ENCODE measurements around the gene NOP16. TPM values are rescaled to one million over a fixed set of nuclear protein-coding genes. Genes with fewer than 3 reads are reported as not detected.

NOP16 gene
- total RNA-seq, 1 donor from 2014 or later: 21.7 TPM

DNA sequence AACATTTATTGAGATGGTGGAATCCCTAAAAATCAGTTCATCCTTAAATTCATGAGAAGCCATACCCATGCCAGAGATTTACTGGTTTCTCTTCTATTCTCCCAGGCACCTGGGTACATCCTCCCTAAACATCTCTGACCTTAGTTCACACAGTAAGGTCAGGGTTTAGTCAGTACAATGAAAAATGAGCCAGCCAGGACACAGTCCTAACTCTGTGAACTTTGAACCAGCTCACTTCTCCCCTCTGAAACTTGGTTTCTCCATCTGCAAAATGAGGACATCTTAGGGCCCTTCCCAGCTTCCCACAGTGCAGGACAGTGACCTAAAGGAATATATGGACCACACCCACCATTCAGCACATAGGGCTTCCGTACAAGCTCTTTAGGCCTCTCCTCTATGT lies 1.9 kb downstream of the NOP16 start:
- no peak for DNase-seq (ENCODE audit: low read depth, low spot score)

DNA sequence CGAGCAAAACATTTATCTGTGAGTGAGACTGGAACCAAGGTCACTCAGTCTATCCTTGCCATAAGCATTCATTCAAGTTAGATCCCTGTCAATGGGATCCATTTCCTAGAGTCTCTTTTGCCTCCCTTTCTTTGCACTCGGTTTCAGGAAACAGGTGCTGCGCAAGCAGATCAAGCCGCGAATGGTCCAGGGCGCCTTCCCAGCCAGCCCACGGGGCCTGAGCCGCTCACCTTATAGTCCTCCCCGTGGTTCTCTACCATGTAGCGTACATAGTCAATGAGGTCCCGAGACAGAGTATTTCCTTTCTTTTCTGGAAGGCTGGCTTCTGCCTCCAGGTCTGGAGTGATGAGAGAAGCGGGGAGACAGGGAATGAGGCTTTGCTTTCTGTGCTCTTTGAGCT lies 3.4 kb downstream of the NOP16 start:
- DNase-seq (ENCODE audit: low read depth, low spot score): no peak

DNA sequence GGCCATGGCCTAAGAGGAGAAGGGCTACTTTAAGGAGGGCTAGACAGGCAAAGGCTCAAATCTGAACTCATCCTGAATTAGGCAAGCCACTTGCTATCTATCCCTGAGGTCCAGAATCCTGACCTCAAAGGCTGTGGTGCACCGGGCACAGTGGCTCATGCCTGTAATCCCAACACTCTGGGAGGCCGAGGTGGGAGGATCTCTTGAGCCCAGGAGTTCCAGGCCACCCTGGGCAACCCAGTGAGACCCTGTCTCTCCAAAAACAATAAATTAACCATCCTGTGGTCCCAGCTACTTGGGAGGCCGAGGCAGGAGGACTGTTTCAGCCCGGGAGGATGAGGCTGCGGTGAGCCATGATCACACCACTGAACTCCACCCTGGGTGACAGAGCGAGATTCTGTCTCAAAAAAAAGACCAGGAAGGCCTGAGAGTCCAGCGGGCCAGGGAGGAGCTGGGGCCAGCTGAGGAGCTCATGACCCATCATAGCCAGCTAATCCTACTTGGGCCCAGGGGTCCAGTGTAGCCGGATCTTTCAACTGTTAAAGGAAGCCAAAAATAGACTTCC lies 4.0 kb downstream of the NOP16 start:
- DNase-seq (ENCODE audit: low read depth, low spot score): no peak

DNA sequence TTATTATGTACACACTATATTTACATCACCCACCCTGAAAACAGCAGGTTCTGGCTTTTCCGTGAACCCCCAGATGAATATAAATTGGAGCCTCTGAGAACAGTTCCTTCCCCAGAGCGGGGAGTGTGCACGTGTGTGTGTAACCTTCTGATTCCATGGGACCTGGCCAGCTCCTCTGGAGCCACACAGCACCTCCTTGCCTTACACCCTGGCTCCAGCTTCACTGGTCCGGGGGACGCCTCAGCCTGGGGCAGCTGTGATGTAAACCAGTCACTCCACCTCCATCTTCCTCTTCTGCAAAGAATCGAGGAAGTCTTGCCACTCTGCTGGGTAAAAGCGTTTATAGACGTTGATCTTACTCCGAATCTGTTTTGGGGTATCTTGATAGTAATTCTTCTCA lies 4.4 kb downstream of the NOP16 start:
- no peak for DNase-seq (ENCODE audit: low read depth, low spot score)

DNA sequence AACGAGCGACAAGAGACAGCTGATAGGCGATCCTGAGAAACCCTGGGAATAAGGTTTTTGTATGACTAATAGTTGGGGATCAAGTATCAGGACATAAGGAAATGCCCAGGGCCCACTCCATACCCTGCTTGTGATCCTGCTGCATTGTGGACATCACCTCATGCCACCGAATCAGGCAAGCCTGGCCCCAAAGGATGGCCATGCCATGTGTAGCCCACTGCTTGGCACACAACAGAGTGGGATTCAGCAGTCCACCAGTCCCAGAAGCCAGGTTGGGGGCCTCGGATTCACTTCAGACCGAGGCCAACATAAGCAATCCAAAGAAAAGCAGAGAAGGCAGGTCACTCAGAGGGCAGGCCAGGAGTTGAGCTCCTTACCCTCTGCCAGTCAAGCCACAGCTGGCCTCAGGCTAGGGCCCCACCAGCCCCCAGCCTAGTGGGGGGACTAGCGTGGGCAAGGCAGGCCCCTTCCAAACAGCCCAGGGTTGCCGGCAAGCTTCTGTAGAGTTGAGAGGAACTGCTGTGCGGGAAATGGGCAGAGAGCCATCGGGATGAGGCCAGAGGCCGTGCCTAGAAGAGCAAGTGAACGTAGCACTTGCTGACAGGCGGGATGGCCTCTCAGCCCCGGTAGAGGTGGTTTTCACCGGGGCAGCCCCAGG lies 5.0 kb downstream of the NOP16 start:
- DNase-seq (ENCODE audit: low read depth, low spot score): no peak

DNA sequence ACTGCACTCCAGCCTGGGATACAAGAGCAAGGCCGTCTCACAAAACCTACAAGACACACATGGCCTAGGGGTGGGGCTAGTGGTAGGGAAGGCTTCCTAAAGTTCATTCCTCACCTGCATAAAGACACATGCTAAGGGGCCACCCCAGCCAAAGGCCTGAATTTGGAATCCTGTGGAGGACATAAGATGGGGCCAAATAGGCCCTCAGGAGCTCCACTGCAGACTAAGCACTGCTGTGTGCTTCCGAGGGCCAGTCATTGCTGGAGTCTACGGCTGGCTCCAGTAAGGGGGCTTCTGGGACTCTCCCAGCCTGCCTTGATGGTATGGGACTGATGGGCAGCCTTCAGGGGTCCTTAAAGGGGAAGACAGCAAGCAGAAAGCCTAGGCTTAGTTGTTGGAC lies 5.7 kb downstream of the NOP16 start:
- DNase-seq (ENCODE audit: low read depth, low spot score): no peak

DNA sequence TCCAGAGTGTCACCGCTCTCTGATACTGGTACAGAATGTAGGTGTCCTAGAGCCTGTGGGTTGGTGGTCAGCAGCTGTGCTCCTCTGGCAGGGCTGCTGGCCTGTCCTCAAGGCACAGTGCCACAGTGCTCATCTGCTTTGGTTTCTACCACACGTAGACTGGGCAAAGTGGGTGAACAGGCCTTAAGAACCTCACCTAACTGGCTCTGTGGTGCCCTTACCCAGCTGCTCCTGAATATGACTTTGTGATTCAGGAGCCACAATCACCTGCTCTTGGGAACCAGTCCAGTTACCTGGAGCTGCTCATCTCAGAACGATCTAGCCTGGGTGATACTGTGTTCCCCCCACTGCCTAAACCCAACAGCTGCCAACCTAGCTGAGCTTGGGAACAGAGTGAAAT lies 6.4 kb downstream of the NOP16 start:
- DNase-seq (ENCODE audit: low read depth, low spot score): no peak

DNA sequence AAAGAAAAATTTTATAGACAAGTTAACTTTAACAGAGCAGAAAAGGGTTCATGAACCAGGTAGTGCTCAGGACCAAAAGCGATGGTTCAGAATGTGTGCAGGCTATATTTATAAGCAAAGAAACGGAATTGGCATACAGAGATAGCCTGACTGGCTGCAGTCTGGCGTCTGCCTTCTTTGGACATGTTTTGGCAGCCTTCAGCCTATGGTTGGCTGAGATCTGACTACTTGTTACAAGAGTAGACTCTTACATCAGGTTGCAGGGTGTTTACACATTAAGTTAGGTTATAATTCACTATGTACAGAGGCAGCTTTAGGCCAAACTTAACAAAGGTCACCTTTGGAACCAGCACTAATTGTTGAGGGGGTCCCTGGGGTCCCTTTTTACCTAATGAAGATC lies 7.0 kb downstream of the NOP16 start:
- no peak for DNase-seq (ENCODE audit: low read depth, low spot score)

DNA sequence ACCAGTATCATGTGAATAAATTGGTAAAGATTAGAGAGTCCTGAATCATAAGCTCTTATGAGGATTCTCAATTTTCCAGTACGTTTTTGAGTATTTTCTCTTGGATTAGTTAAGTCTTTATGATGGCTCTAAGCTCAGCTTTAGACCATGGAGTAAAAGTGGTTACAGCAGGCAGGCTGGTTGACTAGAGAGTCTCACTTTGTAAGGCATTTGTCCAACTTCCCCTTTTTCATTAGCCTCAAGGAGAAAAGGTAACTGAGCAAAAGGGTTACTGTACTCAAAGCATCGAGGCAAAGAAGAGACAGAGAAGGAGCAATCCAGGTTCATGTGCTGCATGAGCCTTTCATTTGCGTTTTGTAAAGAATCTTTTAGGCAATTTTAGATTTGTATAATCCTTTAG lies 8.5 kb downstream of the NOP16 start:
- DNase-seq (ENCODE audit: low read depth, low spot score): no peak

DNA sequence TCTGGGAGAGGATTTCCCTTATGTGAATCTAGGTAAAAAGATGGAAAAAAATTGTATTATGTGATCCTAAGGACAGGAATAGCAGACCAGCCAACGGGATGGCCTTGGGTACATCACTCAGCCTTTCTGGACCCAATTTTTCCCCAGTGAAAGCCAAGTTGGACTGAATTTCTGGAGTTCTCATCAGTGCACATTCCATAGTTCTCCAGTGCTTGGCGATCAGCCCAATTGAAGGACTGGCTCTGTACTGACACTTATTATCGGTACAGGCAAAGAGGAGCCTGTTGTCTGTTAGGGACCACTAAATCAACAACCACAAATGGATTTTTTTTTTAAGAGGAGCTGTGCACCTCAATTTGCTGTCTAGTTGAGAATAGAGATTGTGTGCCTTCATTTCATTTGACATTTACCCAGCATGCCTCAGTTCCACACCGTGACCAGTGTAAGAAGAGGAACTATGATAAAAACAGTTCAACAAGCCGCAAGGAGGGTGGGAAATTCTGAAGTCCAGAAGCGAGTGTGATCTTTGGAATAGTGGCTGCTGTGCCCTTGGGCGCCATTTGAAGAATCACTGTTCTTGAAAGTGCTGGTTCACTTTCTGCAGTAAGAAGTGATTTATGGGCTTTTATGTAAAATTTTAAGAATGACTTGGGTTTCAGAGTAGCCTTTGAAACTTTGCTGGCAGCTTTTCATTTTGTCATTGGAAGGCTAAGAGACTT lies 15.1 kb downstream of the NOP16 start:
- no peak for DNase-seq (ENCODE audit: low read depth, low spot score)

DNA sequence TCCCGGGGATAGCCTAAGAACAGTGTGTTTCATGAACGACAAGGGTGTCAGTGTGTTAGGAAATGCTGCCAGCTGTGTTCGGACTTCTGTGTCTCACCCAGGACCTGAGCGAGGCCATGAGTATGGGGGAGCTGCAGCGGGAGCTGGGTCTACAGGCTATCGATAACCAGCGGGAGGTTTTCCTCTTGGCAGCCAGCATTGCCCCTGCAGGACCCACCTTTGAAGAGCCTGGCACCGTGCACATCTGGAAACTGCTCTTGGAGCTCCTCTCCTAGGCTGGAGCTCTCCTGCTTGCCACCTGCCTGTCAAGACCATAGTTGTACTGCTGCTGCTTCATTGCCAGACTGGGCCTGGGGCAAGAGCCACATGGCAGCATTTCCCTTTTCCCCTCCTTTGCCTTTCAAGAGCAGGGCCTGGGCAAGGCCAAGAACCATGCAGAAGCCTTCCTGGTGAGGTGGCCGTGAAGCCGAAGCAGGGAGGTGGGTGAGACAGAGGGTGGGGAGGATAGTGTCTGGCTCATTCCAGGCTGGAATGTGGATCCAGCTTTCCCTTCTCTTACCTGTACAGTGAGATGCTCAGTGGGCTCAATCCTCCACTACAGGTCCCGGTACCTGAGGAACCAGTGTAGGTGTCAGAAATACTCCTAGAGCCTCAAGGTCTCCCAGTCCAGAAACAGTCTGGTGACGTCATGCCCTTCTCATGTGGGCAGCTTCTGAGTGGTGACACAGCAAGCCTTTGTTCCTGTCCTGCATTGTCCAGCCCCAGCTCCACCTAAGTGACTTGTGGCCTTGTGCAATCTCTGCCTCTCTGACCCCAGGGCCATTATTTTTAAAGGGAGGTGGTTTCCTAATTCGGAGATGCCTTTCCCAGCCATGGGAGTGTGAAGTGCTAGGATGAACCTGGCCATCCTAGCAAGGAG lies 16.5 kb downstream of the NOP16 start:
- no peak for DNase-seq (ENCODE audit: low read depth, low spot score)

DNA sequence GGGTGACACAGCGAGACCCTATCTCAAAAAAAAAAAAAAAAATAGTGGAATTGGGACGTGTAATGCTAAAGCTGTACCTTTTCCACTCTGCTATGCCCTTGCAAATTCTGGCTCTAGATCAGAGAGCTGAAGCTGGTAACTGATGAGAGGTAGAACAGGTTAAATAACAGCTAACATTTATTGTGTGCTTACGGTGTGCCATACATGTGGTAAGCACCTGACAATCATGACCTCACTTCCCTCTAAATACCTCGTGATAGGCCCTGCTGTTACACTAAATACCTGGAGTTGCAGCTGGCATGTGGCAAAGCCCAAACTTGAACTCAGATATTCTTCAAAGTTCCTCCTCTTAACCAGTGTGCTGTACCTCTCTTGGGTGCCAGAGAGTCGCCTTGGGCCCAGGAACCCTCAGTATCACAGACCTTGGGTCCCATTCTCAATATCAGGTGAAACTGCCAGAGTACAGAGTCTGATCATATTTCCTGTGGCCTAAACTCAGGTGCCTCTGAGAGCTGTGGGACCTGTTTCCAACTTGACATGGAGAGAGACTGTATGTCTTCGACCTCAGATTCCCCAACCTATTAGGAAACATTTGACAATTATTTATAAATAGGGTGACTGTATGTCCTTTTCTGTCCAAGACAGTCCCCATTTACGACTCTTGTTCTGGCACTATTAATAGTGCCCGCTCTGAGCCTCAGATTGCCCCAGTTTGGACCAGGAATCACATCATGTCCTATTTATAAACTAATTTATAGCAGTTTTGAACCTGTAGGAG lies 18.3 kb downstream of the NOP16 start:
- no peak for DNase-seq (ENCODE audit: low read depth, low spot score)

DNA sequence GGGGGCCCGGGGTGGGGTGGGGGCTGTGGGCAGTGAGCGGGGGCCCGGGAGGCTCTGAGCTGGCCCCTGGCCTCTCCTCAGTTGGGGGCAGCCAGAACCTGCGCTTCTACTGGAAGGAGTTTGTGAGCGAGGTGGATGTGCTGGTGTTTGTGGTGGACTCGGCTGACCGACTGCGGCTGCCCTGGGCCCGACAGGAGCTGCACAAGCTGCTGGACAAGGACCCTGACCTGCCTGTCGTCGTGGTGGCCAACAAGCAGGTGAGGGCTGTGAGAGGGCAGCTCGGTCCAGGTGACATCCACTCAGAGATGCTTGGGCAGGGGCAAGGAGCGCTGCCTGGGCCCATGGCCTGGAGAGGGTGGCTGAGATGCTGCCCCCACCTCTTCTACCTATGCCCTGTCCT lies 19.7 kb downstream of the NOP16 start:
- no peak for DNase-seq (ENCODE audit: low read depth, low spot score)

DNA sequence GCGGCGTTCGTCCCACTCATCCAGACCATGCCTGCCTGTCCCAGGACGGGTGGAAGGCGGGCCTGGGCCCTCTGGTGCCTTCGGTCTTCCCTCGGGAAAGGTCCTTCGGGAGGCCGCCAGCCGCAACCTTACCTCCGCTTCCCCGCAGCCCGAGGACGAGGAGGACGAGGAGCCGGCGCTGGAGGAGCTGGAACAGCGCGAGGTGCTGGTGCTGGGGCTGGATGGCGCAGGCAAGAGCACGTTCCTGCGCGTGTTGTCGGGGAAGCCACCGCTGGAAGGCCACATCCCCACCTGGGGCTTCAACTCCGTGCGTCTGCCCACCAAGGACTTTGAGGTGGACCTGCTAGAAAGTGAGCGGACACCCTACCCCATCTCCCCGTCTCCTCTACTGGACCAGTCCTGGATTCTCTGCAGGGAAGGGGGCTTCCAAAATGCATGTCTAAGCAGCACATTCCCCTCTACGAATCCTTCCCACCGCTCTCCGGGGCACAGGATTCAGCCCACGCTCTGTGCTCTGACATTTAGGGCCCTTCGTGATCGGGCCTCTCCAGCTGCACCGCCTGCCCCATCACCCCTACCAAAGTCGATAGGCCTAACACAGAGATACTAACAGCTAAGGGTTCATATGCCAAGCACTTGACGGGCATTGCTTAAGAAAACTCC lies 22.0 kb downstream of the NOP16 start:
- DNase-seq (ENCODE audit: low read depth, low spot score): no peak

DNA sequence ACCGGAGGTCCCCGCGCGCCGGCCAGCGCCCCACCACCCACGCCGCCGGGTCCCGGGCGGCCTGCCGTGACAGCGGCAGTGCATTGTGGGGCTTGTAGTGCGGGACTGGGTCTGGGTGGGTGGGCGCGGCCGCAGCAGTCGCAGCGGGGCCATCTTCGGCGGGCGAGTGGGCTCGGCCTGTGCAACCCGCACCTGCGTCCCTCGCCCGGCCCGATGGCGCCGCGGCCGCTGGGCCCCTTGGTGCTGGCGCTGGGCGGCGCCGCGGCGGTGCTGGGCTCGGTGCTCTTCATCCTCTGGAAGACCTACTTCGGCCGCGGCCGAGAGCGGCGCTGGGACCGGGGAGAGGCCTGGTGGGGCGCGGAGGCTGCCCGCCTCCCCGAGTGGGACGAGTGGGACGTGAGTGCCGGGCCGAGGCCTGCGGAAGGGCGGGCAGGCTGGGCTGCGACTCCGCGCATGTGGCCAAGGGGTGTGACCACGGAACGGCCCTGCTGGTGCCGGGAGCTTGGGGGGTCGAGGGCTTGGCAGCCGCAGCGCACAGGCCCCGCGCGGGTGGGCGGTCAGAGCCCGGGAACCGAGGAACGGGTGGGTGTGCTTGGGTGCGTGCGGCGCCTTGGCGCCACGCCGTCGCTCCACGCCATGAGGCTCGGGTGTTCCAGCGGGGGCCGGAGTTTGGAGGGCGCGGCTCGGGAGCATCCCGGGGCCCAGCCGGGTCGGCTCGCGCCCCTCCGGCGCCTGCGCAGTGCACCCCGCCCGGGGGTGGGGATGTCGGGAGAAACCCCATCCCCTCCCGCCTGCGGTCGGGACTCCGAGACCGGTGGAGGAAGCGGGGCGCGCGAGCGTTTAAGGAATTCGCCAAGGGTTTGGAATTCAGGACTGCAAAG lies 22.8 kb downstream of the NOP16 start, which contains the start of gene ARL10:
ARL10 (plus strand) TSS at position 137 of the 881 bp plus-strand sequence; CDS start at position 214, 77 bp downstream.
- no peak for DNase-seq (ENCODE audit: low read depth, low spot score)

DNA sequence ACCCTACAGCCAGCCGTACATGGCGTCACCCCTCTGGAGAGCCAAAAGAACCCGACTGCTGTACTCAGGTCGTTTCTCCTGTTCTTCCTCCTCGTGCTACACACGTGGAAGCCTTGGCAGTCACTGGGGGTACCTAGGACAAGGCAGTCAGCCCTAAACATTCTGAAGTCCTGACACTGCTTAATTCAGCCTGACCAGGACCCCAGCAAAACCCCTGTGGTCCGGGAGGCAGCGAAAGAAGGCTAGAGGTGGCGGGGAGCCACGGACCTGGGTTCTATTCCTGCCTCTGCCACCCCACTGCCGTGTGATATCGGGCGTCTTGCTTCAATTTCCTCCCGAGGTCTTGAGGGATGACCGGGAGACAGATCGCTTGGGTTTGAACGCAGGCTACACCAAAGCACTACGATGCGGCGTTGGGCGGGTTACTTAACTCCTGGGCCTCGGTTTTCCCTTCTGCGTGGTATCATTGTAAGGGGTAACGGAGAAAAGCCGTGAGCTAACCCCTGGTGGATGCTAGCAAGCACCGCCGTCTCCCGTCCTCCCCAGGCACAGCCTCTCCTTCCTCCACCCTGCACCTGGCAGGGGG lies 23.5 kb downstream of the NOP16 start:
- DNase-seq (ENCODE audit: low read depth, low spot score): no peak

DNA sequence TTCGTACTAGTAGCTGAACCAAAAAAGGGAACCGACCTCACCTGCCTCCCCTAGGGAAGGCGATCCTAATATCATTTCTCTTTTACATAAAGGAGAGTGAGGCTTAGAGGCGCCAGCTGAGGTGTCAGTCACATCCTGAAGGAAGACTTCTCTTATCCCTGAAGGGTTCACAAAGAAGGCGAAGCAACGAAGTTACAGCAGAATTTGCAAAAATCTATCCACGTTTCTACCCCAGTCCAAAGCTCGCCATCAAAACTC lies 26.2 kb downstream of the NOP16 start:
- DNase-seq (ENCODE audit: low read depth, low spot score): no peak

DNA sequence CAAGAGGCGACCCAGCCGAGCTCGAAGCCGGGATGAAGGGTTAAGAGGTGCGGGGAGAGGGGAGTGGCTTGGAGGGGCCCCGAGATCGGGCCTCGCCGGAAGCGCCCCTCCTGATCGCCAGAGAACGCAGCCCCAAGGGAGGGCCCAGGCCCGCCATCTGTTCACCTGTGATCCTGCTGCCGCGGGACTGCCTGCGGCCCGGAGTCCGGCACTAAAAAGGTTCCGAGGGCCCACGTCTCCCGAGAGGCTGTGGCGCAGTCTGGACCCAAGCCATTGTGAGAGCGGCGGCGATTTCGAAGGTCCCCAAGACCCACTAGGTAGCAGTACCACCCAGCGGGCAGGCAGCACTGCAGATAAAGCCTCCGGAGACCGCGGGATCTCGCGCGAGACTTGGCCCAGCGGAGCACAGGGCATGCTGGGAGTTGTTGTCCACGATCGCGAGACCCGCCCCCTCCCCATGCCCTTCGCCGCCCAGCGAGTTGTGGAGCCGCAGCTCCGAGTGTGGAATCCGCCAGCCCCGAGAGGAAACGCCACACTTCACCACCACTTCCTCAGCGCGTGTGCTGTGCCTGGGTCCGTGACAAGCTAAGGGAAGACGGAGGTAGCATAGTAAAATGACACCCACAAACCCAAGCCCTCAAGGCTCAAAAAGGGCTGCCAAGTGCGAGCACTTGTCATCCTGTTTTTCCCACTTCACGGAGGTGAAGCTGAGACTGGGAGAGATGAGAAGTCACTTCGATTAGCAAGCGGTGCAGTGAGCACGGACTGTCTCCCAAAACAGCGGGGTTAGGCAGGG lies 26.8 kb downstream of the NOP16 start, which contains the start of gene KIAA1191:
KIAA1191 (minus strand) TSS at position 328 of the 796 bp plus-strand sequence. CDS start 2,256 bp downstream, outside the sequence.
- DNase-seq (ENCODE audit: low read depth, low spot score): peak; percentile 73

Data from pulmonary artery endothelial cell (primary cell).